Activated CD4-positive, alpha-beta T cell treated with anti-CD3 and anti-CD28 coated beads, Interleukin-2, amount 50 U/mL, for 48 hours (primary cell): ENCODE data around the gene PRODH.
"Not testable (repeated sequence)": the region's sequence is repeated elsewhere in the genome, so short reads cannot be mapped to it uniquely, and the experiment has no call there.

Experiments
- DNase-seq, 2 experiments: peaks; one replicate each; pipeline ENCODE4 v3.0.0-alpha.2; 2020

PRODH gene

DNA sequence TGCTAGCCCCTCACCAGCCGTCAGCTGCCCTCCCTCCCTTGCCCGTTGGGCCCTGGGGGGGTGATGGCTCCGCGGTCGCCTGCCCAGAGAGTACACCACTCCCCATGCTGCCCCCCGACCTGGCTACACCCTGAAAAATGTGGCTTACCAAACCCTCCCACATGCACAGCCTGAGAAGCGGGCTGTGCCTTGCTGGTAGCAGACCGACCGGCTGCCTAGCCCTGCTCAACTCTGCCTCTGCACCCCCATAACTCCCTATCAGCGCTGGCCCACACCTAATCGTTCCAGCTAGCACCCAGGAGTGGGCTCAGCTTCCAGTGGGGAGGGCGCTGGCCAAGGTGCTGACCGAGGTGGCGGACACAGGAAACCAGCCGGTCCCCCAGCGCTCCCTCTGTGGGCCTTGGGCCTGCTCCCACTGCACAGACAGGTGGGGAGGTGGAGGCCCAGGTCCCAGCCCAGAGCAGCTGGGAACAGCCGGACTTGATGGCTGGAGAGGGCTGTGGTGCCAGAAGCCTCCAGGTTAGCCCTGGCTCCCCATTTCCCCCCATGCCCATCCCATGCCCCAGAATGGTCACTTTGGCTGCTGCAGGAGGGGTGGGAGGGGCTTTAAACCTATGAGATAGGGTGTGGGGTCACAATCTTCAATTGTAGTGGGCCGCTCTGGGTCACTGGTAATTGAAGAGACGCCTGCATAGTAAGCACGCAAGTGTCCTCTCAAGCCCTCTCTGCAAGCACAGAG is 32.1 kb upstream of the PRODH start:
- DNase-seq, result peak in 1 of 2 experiments; percentile 20

DNA sequence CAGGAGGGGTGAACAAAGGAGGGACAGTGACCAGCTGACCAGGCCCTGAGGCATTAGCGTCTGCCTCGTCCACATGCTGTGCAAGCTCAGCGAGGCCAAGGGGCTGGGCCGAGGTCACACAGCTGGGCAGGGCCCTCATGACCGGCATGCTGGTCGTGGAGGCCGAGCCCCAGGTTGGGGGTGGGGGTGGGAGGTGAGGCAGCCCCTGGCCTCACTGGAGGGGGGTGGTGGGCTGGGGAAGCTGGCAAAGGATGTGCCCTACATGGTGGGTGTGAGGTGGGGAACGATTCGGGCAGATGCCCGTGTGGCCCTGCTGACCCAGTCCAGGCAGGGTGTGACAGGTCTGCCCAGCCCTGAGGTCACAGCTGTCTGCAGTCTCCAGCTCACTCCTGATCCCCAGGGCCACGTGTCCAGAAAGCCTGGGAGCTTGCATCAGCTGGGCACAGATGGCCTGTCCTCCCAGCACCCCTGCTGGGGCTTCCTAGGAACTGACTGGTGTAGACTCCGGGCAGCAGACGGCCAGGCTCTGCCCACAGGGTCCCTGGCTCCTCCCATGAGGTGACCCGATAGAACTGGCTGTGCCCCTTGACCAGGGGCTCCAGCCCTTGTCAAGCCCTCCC is 31.4 kb upstream of the PRODH start:
- DNase-seq, result not testable (repeated sequence)

DNA sequence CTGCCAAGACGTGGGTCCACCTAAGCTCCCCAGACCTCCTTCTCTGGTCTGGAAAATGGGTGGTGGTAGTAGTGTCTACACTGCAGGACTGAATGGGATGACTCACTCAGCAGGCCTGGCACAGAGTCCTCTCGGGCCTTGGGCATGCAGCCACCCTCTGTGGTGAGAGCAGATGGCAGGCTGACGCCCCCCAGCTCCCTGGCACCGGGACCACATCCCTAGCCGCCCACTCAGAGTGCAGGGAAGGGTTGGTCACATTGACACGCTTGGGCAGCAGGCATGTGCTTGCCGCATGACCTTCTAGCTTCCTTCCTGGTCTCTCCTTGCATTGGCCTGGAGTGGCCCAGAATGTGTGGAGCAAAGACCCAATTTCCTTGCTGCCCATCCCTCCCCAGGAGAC is 30.7 kb upstream of the PRODH start:
- DNase-seq, result no peak

GRCh38 chr22:18965526-18966421 is 29.7 kb upstream of the PRODH start:
- no peak for DNase-seq

- not testable (repeated sequence) for DNase-seq
Observed at GRCh38 chr22:18964501-18965265, 28.6 kb upstream of the PRODH start.

- not testable (repeated sequence) for DNase-seq
Observed at GRCh38 chr22:18964051-18964450, 28.0 kb upstream of the PRODH start.

DNA sequence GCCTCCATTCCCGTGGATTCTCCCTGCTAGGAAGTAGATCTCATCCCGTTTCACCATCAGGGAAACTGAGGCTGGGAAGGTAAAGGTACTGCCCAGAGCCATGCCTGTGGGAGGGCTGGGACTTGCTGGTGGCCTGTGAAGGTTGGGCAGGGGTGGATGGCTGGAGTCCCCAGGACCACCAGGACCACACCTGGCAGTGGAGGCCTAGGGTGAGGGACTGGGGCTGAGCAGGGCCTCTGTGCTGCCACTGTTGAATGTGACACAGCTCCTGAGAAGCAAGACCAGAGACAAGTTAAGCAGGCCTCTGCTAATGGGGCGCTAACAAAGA is 26.2 kb upstream of the PRODH start:
- no peak for DNase-seq

DNA sequence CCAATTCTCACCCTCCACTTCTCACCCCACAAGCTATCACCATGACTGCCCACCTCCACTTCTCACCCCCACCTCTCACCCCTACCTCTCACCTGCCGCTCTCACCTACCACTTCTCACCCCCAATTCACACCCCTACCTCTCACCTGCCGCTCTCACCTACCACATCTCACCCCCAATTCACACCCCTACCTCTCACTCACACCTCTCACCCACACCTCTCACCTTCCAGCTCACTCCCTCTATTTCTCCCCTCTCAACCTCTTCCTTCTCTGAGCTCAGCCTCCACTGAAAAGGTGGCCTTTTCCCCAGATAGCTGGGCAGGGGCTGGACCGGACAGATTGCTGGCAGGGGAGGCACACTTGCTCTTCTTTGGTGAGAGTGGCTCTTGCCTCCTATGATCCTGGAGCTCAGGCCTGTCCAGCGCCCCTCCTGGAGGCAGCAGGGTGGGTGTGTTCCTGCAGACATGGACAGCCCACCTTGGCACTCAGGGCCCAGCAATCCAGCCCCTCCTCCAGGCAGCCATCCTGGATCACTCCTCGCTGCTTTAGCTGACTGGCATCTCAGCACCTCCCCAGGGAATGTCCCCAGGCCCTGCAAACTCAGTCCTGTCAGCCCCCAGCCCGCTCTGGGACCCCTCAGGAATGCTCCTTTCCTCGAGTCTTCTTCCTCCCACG is 25.7 kb upstream of the PRODH start:
- DNase-seq, result not testable (repeated sequence)

DNA sequence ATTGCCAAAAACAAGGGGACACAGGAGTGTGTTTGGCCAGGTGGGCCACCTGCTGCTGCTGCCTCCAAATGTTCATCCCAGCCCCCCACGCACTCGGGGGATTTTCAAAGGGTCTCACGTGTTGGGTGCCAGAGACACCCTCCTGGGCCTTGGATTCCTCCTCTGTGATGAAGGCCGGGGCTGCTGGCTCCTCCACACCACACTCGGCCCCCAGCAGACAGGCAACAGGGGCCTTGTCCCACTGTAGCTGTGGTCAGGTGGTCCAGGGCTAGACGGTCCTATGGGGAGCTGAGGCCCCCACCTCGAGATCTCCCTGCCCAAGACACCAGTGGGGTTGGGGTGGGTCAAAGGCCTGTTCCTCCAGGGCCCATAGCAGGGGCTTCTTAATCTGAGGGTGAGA is 25.1 kb upstream of the PRODH start:
- not testable (repeated sequence) for DNase-seq

DNA sequence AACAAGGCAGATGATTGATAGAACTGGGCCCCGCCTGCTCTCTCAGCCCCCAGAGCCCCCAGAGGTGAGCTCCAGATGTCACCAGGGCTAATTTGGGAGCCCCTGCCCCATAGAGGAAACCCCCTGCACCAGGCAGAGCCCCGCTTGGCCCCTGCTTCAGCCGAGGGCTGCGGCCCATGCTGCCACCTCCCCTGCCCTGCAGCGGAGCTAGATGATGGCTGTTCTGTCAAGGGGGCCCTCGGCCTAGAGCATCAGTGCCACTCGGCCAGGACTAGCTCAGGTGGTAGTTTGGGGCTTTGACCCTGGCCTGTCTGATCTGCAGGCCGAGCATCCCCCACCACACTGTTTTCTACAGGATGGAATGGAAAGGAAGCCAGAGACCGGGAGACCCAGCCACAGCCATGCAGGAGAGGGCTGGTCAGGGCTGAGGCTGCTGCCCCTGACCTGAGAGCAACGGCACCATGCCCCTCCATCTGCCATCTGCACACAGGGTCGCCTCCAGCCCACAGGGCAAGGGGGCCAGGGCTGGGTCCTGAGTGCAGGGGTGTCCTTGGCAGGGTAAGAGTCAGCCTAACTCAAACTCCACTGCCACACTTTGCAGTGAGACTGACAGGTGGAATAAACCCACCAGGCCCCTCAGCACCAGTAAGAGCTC is 24.2 kb upstream of the PRODH start:
- DNase-seq, result not testable (repeated sequence)

- DNase-seq, result not testable (repeated sequence)
Observed at GRCh38 chr22:18959741-18960140, 23.6 kb upstream of the PRODH start.

GRCh38 chr22:18959266-18959665 is 23.2 kb upstream of the PRODH start:
- DNase-seq, result not testable (repeated sequence)

- not testable (repeated sequence) for DNase-seq
Observed at GRCh38 chr22:18958738-18959137, 22.6 kb upstream of the PRODH start.

DNA sequence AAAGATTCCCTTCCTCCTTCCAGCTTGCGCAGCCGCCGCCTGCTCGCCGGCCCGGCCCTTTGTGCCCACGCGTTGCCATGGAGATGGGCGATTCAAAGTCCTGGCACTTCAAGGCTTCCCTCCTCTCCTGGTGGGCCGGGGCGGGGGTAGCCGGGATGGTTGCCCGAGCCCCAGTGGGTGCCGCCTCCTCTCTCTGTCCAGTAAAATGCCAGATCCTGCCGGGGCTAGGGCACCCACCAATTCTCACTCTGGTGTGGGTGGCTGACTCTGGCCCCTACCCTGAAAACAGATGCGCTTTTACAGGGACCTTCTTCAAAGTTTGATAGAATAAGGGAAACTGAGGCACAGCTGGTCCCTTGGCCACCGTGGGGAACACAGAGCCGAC is 22.2 kb upstream of the PRODH start:
- DNase-seq, result not testable (repeated sequence)

- DNase-seq, result not testable (repeated sequence)
Observed at GRCh38 chr22:18957621-18958320, 21.7 kb upstream of the PRODH start.

- DNase-seq, result not testable (repeated sequence)
Observed at GRCh38 chr22:18956956-18957355, 20.9 kb upstream of the PRODH start.

DNA sequence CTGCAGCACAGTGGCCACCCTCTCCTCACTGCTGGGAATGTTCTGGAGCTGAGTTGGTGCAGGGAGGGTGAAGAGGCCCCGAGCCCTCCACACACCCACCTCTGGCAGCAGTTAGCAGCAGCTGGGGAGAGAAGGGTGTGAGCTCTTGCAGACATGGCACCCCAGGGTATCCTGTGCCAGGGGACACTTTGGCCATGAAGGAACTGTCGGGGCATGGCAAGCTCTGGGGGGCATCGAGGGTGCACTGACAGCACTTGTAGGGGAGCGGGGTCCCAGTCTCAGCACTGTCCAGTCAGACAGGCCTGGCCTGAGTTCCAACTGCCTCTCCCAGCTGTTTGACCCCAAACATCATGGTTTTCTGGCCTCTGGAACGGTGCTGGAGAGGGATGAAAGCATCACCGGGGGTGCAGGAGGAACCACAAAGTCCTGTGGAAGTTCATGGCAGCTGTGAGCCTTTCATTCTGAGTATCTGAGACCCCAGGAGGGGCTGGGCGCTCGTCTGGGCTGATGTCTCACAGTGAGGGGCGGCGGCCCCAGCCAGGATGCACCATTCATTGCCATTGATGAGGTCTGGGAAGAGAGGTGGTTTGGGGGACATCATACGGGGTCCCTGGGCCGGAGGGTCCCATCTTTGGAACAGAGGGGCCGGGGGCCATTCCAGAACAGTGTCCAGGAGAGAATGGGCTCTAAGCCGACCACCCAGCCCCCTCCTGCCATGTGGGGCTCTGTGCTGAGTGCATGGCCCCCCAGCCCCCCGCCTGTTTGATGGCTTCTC is 20.2 kb upstream of the PRODH start:
- not testable (repeated sequence) for DNase-seq

DNA sequence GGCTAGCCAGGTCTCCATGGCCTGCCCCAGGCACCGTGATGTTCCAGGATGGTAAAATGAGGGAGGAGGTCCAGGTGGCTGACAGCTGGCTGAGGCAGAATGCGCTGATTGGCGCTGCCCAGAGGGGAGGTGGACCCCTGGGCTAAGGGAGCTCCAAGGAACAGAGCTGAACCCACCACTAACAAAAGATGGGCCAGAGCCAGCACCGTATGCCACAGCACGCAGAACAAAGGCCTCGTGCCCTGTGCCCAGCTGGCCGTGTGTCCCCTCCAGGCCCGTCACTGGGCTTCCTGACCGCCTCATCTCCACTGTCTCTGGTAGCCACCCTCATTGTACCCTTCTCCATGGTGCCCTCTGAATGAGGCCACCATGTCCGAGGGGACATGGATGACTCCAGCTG is 19.6 kb upstream of the PRODH start:
- DNase-seq, result no peak

- DNase-seq, result no peak
Observed at GRCh38 chr22:18954990-18955571, 19.0 kb upstream of the PRODH start.
